Stimulated activated CD8-positive, alpha-beta memory T cell treated with anti-CD3 and anti-CD28 coated beads, Interleukin-7, amount 100 ng/mL, for 4 hours (primary cell): Measurements from ENCODE around the gene GOLGA3.

Source experiments
- DNase-seq, 2 donors: peaks; one replicate each; pipeline ENCODE4 v3.0.0-alpha.2; 2020; ENCODE audit warnings: low read depth in 2 of 2

GOLGA3 gene

GRCh38 chr12:132723764-132724140 is 104.9 kb downstream of the GOLGA3 start:
- DNase-seq = no peak

GRCh38 chr12:132723015-132723763 is 105.5 kb downstream of the GOLGA3 start:
- no peak for DNase-seq

GRCh38 chr12:132720606-132721345 is 107.9 kb downstream of the GOLGA3 start:
- DNase-seq = no peak

GRCh38 chr12:132719954-132720324 is 108.7 kb downstream of the GOLGA3 start:
- no peak for DNase-seq

GRCh38 chr12:132719141-132719953 is 109.3 kb downstream of the GOLGA3 start:
- no peak for DNase-seq
